ENCODE results near the gene HAUS2.

The HAUS2 gene

DNA sequence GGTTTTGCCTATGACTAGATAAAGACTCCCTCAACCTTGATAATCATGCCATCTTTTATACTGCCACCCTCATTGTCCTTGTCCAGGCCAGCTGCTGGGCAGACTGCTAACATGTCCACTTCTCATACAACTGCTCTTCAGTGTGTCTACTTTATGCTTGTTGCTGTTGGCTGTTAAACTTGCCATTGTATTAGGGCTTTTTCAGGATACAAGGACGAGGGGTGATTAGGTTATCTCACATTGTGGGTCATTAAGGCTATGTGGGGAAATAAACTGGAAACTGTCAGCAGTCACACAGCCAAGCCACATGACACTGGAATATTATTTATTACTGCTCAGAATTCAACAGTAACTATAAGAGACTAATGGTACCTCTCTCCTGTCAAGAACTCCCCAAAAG lies 62.9 kb downstream of the HAUS2 start:
- DNase-seq = no peak

DNA sequence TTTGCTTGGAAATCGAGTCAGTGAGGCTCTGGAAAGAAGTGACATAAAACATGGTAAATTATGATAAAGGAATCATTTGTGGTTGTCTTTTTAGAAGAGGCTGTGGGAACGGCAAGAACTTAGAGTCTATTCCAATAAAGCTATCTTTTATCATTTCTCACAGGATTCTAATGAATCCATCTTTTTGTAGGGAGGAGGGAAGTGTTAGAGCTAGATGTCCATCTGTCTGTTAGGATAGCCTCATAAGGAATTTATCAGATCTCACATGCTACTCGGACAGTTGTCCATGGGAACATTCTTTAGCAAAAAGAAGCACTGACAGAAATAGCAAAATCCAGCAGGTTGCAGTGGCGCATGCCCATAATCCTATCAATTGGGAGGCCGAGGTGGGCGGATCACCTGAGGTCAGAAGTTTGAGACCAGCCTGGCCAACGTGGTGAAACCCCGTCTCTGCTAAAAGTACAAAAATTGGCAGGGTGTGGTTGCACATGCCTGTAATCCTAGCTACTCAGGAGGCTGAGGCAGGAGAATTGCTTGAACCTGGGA lies 63.8 kb downstream of the HAUS2 start:
- no peak for DNase-seq

DNA sequence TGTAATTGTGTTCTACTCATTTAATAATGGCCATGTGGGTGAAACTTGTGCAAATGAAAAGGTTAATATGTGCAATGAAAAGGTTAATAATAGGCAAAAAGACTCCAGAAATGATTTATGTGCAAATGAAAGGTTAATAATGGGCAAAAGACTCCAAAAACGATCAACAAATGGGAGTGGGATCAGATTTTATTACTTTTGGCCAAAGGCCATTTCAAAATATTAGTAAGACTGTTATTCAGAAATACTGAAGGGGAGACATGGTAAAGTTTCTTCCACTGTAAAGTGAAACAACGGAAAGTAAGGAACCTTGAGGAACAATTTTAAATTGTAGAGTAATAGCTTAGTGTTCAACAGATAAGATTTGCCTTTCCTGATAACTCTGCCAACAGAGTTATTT lies 67.5 kb downstream of the HAUS2 start:
- DNase-seq = no peak

Measured in NCI-H446 (cell line).